ENCODE measurements around the gene SHB.

- TF ChIP-seq CTCF (optimal IDR thresholded peaks at IDR 0.05 in 1 of 3, IDR thresholded peaks at IDR 0.05 in 1 of 3, conservative IDR thresholded peaks at IDR 0.05 in 1 of 3; ENCODE audit: extremely low read depth in 1 of 3, insufficient read depth in 2 of 3, low read length in 3 of 3) = no peak
- TF ChIP-seq EZH2 (IDR thresholded peaks at IDR 0.05; ENCODE audit: low read length) = no peak
Measured at GRCh38 chr9:38003946-38004808, 64.8 kb downstream of the SHB start.
